Stimulated activated CD8-positive, alpha-beta memory T cell treated with anti-CD3 and anti-CD28 coated beads, Interleukin-4, amount 100 ng/mL, for 24 hours (primary cell): Measurements from ENCODE around the gene TUBG2.
"Not testable (repeated sequence)": the region's sequence is repeated elsewhere in the genome, so short reads cannot be mapped to it uniquely, and the experiment has no call there.

ENCODE experiments used
- DNase-seq: peaks from one replicate; pipeline ENCODE4 v3.0.0-alpha.2; 2020; ENCODE audit warnings: low read depth

Gene TUBG2

GRCh38 chr17:42655528-42655927, 3.6 kb upstream of the TUBG2 start:
- no peak for DNase-seq

- DNase-seq: no peak
Measured at GRCh38 chr17:42657824-42658588, 1.1 kb upstream of the TUBG2 start.

GRCh38 chr17:42659932-42660274, 819 bp downstream of the TUBG2 start:
- not testable (repeated sequence) for DNase-seq

GRCh38 chr17:42660692-42661345, 1.7 kb downstream of the TUBG2 start:
- no peak for DNase-seq

- no peak for DNase-seq
Measured at GRCh38 chr17:42665581-42666001, 6.5 kb downstream of the TUBG2 start.

- not testable (repeated sequence) for DNase-seq
Measured at GRCh38 chr17:42666126-42666525, 7.0 kb downstream of the TUBG2 start.

- DNase-seq: no peak
Measured at GRCh38 chr17:42667088-42667951, 8.2 kb downstream of the TUBG2 start.

GRCh38 chr17:42669705-42669976, 10.6 kb downstream of the TUBG2 start:
- DNase-seq: no peak

- DNase-seq: no peak
Measured at GRCh38 chr17:42669977-42670788, 11.1 kb downstream of the TUBG2 start.

- no peak for DNase-seq
Measured at GRCh38 chr17:42670789-42671657, 11.9 kb downstream of the TUBG2 start.

- DNase-seq: no peak
Measured at GRCh38 chr17:42672038-42672437, 13.0 kb downstream of the TUBG2 start.

- no peak for DNase-seq
Measured at GRCh38 chr17:42673266-42673884, 14.3 kb downstream of the TUBG2 start.

GRCh38 chr17:42673885-42674754, 15.0 kb downstream of the TUBG2 start:
- no peak for DNase-seq

- DNase-seq: no peak
Measured at GRCh38 chr17:42674755-42675347, 15.8 kb downstream of the TUBG2 start.

- DNase-seq: no peak
Measured at GRCh38 chr17:42675348-42675964, 16.4 kb downstream of the TUBG2 start.

GRCh38 chr17:42675965-42676423, 16.9 kb downstream of the TUBG2 start:
- DNase-seq: no peak

- DNase-seq: no peak
Measured at GRCh38 chr17:42676424-42677011, 17.4 kb downstream of the TUBG2 start, which contains the start of gene PLEKHH3. Gene PLEKHH3, minus strand, starts transcription at chr17:42676994. Its CDS starts 431 bp downstream, at chr17:42676563.
